HT1080 (cell line): Measurements from ENCODE around the gene MACROD2. TPM values are rescaled to one million over a fixed set of nuclear protein-coding genes. Genes with fewer than 3 reads are reported as not detected.

Experiments used
- DNase-seq: peaks from one replicate; pipeline ENCODE4 v3.0.0-alpha.2; 2015; ENCODE audit warnings: low read depth
- total RNA-seq: library from RNA; depleted of rRNA; stranded (reverse); fragments of >200 nt; shearing (Covaris generic); gene quantifications from 2 replicates; pipeline ENCODE4 v1.2.3, GENCODE V29; 2014

Gene MACROD2
- total RNA-seq, 1 experiment from 2014 or later, result 1.2 TPM

DNA sequence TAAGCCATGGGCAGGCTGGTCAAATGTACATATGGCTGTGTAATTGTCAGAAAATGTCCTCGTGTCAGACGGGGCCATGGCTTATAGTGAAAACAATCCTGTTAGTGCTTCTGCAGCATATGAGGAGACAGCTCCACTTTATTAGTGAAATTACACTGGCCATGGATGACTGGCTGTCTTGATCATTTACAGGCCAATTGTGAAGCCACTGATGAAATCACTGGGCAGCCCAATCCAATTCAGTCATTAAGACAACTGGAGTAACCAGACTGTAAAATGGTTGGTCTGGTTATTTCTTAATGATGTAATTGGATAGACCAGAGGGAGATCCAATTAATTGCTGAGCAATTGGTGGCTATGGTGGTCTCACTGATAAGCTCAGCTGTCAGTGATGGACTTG is 1828.4 kb downstream of the MACROD2 start:
- no peak for DNase-seq

DNA sequence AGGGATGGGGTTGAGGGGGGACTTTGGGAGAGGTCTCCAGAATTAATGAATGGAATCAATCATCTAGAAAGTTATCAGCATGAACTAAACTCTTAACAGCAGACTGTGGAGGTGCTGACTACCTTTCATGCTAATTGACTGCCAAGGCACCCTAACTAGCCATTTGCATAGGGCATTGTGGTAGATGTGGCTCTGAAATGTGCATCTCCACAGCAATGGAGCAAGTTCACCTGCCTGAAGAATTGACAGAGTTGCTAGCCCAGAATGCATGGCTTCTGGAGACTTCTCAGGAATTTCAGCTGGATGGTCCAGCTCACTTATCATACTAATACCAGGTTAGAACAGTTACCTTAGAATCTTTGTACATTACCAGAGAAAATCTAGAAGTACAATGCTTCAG is 1832.3 kb downstream of the MACROD2 start:
- DNase-seq, result no peak

DNA sequence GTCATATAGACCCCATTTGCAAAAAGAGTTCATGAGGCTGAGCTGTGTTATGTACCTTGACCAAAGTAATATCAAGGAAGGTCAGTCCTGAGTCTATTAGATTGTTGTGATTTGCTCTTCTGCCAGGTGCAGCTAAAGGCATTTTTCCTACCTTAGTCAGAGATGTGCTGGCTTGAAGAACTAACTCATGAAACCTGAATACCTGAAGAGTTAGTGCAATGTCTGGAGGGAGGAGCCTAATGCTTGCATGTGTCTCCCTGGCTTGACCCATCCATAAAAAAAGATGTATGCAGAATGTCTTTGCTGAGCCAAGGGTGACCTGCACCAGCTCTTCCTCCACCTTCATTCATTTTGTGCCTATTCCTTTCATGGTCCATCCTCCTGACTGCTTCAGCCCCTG is 1835.9 kb downstream of the MACROD2 start:
- no peak for DNase-seq

DNA sequence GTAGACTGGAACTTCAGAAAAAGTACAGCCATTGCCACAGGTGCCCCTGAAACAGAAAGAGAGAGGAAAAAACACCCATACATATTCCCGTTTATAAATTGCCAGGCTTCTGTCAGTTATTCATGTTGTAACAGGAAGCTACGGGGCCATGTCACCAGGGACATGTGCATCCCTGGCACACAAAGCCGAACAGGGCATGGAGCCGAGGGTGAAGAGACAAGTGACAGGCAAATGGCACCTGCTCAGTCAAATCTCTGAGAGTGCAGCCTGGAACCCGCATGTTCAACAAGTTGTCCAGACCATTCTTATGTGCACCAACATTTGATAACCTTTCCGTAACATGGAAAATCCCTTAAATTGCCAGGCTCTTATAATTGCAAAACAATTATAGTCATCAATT is 1837.2 kb downstream of the MACROD2 start:
- no peak for DNase-seq

DNA sequence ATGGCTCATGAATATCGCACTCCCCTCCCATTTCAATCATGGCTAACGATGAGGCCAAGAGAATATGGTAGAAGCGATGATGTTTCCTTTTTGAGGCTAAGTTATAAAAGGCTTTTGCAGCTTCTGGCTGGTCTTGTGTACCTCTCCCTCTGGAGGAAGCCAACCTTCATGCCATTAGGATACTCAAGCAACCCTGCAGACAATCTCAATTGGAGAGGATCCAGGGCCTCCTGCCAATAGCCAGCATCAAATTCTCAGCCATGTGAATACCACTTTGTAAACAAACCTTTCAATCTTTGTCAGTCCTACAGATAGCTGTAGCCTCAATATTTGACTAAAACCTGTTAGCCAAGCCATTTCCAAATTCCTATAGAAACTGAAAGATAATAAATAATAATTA is 1839.5 kb downstream of the MACROD2 start:
- DNase-seq, result no peak

DNA sequence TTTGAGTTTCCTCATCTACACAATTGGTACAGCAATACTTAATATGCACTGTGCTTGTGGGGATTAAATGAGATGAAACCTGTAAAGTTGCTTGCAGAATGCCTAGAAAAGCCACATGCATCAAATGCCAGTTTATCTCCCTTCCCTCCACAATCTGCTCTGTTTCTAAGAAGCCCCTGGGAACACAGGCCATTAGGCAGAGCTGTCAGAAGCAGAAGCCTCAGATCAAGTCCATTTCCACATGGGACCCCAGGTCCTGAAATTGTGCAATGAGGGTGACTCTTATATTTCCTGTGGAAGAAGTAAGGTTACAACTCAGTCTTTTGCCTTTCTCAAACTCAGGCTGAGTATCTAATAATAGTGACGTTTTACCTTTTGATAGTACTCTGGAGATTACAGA is 1840.5 kb downstream of the MACROD2 start:
- DNase-seq, result no peak

DNA sequence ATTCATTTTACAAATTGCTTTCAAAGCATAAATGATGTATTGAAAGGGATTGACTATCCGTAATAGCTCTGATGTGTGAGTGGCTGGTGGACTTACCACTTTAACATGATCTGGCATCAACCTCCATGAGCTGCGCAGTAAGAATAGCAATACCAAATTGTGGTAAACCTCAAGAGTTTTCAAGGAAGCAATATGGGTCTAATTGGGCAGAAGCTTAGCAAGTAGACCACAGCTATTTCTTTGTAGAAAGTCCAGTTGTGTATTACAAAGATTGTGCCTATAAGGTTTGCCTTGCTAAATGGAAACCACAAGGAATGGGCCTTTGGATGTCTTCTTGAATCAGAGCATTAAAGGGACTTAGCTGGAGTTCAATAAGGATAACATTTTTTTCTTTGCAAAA is 1841.3 kb downstream of the MACROD2 start:
- peak; percentile 4 for DNase-seq

DNA sequence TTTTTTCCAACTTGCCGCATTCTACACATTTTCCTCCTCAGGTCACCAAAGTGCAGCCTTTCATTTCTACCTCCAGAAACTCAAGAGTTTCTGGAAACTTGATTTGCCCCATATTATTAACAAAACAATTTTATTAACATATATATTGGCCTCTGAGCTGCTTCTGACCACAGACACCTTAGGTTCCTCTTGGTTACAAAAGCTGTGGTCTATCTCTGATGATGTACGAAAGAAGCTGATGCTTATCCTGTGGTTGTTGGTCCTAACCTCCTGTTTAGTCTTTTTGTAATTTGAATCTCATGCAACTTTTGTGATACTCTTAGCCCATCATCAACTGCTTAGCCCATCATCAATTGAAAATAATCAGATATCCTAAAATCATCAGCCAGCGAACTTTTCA is 1842.2 kb downstream of the MACROD2 start:
- no peak for DNase-seq

DNA sequence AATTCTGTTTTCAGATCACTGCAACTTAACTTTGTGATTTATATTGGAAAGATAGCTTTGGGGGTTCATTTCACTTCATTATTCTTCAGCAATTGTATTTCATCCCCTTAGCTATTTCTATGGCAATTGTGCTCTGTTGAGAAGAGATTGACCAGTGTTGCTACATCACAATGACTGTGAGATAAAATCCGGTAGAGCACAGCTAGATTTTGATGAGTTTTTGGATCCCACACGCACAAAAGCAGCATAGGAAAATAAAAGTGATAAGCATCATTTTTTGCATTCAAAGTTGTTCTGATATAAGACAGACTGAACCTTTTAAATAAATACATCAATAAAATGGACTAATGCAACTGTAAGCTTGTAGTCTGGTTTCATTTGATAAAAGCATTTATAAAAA is 1843.2 kb downstream of the MACROD2 start:
- no peak for DNase-seq

DNA sequence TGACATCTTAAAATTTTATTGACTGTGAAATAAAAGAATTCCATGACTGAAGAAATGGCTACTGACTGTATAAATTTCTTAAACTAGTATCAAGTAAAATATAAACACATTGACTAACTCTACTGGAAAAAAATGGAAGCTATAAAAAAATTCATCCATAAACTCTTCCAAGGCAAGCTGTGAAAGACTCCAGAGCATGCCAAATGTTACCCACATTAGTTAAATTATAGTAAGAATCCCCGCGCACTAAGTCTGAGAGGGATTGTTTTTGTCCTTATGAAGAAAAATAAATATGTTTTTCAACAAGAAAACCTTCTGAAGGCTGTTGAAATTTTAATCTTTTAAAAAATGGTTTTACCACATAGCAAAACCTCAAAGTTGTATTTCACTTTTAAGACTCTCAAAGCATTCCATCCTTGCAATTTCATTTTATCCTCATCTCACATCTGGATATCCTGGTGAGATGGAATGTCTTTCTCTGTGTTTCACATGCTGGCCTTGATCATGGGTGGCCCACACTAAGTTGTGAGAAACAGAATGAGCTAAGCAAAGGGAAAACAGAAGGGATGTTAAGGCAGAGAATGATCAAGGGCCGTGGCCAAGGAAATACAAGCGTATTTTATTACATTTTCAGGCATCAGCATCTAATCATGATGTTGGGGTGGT is 1845.5 kb downstream of the MACROD2 start:
- DNase-seq, result no peak

DNA sequence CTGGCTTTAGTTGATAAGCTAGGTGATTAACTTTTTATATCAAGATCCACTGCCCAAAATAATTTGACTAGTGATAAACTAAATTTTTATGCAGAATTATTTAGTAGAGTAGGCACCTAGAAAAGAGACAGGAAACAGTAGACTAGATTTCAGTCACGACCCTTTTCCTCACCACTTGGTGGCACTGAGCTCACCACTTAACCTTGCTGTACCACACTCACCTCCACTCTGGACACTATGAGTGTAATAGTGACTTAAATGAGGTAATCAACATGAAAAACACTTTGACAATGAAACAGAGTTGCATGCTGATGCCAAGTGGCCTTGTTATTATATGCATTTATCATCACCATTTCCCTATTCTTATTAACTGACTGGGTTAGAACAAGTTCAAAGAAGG is 1847.6 kb downstream of the MACROD2 start:
- no peak for DNase-seq

DNA sequence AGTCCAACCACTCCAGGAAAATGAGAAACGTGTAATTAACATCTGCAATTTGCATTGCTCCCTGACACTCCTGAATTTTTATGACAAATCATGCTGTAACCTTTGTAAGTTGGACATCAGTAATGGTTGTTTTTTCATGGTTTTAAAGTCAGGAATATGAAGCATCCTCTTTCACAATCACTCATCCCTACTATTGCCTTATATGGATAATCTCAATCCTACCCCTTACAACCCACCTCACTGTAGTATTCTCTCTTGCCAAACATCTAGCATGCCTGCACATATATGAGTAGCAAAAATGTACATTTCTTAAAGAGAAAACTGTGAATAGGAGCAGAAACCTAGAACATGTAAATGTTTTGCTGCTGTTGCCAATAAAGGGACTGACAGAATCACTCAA is 1848.5 kb downstream of the MACROD2 start:
- no peak for DNase-seq

DNA sequence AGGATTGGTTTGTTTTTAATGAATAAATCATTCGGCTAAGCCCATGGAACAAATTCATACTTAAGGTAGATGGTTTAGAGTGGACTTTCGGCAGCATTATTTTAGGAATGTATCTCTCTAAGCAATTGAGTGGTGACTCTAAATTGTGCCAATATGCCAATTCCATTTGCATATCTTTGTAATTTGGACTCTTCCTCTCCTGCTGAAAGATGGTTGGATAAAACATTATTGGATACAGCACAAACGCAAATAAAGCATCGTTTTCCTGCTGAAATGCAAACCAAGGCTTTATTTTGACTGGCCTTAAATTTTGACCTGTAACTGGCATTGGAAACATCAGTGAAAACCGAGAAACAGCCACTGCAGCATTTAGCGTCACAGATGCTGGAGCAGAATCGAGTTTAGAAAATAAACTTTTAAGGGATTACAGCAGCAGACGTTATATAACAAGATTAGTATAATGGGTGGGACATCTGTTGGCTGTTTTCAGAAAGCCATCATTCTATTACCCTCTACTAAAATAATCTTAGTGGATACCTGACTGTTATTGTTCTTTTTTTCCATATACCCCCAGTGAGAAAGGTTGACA is 1852.0 kb downstream of the MACROD2 start:
- no peak for DNase-seq

DNA sequence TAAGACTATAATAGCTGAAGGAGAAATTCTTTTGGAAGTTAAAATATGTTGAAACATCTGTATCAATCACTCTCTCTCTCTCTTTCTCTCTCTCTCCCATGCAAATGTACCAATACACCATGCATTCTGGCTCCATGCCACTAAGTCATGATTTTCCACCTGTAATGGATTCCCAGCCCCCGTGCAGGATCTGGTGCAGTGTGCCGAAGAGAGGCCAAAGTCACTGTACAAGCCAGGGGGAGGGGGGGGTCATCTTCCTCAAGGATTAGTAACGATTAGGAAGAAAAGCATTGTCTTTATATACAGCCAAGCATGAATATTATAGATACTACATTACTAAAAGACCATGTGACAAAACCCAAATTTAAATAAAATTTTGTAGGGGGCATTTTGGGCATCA is 1852.8 kb downstream of the MACROD2 start:
- DNase-seq, result no peak

DNA sequence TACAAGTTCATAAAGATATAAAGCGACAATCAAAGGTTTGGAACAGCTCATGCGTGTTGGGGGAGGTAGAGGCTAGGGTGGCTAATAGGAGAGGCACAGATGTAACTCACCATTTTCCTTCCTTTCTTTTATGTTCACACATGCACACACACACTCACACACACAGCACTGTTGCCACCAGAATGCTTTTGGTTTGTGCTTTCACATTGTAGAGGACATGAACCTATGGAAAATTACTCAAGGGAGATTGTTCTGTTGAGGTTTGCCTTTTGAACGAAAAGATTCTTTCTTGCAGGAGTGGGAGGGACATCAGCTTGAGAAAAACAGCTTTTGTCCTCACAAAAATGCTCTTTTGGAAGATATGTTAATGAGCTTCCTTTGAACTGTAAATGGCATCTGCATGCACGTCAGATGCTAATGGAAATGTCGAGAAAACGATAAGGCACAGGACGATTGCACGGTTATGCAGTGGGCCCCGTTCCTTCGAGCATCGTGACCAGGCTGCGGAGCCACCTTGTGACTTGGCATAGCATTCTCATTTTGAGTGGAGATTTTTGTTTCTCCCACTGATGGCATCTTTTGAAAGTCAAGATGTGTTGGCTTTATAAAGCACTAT is 1853.8 kb downstream of the MACROD2 start:
- no peak for DNase-seq

DNA sequence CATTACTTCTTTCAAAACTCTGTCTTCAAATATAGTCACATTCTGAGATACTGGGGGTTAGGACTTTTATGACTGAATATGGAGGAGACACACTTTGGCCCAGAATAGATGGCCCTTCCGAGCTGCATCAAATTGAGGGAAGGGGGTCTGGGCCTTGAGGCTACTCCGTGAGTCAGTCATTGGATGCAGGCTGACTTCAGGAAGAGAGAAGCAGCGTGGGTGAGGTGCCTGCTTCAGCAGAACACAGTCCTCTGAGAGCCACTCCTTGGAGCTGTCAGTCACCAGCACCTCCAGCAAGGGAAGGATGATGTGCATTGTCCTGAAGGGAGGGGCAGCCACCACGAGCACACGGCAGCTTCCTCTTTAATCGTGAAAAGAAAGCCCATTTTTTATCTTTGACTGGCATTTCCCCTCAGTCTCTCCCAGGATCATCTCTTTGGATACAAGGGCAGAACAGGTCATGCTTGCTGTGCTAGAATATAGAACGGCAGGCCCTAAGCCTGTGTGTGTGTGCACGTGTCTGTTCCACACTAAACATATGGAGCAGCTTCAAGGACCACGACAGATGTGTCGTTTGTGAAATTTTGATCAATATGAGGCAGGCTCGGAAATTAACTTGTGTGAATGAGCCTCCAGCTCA is 1856.4 kb downstream of the MACROD2 start:
- no peak for DNase-seq

DNA sequence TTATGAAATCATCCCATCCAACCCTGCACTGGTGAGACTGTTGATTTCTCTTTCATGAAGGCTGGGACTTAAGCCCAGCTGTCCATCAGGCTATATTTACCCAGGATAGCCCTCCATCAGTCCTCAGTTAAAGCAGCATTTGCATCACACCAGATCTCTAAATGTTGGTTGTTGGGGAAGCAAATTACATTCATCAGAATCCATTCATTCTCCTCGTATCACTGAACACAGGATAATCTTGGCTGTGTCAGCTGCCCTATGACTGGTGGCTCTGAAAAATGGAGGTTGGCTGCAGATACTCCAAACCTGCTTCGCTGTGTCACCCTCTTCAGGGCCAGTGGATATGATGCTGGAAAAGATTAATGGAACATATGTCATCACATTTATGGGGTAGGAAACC is 1859.6 kb downstream of the MACROD2 start:
- DNase-seq, result no peak

DNA sequence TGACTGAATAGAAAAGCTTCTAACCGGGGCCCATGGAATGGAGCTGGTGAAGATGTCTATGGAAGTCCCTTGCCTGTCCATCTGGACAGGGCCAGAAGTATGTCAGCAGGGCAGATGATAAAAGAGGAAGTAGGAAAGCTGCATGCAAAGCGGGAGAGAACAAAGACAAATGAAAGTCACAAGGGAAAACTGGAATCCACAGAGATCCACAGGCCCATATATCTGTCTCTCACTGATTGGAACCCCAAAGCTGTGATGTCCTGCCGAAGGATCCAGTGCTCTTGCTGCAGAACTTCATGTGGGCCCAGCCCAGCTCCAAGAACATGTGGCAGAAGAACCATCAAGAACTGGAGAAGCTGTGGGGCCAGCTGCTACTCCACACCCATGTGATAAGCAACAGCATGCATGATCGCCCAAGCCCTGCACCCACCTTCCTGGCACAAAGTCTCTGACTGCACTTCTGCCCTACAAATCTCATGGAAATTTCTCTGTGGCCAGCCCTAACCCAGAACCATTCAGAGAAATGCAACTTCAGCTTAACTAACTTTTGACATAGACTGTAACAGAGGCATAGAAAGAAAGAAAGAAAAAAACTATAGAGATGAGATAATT is 1862.0 kb downstream of the MACROD2 start:
- DNase-seq, result no peak

DNA sequence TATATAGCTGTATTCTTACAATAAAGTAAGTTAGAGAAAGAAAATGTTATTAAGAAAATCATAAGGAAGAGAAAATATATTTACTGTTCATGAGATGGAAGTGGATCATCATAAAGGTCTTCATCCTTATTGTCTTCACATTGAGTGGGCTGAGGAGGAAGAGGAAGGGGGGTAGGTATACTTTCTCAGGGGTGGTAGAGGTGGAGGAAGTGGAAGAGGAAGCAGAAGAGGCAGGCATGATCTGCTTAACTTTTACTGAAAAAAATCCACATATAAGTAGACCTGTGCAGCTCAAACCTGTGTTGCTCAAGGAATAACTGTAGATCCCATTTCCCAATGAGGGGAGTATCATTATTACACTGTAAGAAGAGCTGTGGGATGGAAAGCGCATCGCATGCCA is 1863.7 kb downstream of the MACROD2 start:
- no peak for DNase-seq

DNA sequence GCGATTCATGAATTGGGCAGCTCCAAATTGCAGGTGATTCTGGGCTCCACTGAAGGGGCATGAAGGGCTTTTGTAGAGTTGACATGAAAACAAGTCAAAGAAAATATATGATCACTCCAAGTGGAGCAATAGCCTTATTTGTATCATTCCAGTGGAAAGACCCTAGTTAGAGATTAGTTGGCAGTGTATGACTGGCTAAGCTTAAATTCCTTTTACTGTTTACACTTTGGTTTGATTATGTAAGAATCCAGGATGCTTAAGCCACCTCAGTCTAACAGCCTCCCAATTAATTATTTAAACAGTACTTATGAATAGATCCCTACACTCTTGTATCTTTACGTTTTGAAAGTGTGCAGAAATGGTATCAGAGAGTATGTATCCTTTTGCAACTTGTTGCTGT is 1865.5 kb downstream of the MACROD2 start:
- no peak for DNase-seq

DNA sequence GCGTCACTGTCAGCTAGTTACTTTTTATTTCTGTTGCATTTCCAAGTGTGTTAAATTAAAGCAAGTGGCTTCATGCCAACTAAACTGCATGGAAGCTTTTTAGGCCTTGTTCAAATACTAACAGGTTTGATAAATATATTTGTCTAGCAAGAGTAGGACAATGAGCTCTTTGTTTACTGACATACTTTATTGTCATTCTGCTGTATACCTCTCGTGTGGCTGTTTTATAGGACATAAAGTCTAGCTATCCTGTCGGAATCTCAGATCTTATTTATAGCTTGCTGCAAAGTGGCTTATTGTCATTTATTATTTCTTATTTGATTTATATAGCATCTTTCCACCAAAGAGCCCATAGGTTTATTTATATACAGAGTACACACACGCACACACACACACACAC is 1866.9 kb downstream of the MACROD2 start:
- DNase-seq, result no peak

DNA sequence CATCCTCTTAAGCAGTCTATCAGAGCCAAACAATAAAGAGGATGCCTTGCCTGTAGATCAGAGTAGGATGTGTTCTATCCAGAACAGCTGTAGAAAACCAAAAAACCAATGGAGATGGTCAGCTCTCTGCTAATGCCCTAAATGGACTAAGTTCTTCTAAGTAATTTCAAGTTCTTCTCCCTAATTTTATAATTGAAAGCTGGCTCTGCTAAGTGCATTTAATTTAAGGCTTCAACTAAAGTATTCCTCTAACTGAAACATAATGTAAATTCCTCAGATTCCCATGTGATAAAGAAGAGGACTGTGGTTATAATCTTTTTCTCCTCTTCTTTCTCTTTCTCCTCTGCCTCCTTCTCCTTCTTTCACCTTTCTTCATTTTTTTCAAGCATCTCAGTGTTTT is 1868.4 kb downstream of the MACROD2 start:
- DNase-seq, result no peak
